ENCODE data around the gene PLOD3.

- no peak for TF ChIP-seq EZH2phosphoT487 (IDR thresholded peaks at IDR 0.05; ENCODE audit: borderline replicate concordance)
- no peak for TF ChIP-seq YY1 (IDR thresholded peaks at IDR 0.05; ENCODE audit: extremely low read depth, insufficient replicate concordance, low read depth, low read length)
- no peak for TF ChIP-seq SRF (IDR thresholded peaks at IDR 0.05; ENCODE audit: low read depth)
These were observed 19.0 kb upstream of the PLOD3 start for GRCh38 chr7:101236292-101236835.

Data from HCT116 (cell line).